HEK293 (cell line): ENCODE results near the gene DSTN.

Source experiments
- CTCF ChIP-seq: fragments of 450-650 bp; formaldehyde crosslinking; IDR thresholded peaks from 2 replicates; pipeline ENCODE4 v1.5.1; 2016; ENCODE audit warnings: missing biosample characterization, missing genetic modification characterization
- SALL2 ChIP-seq: fragments of 450-650 bp; formaldehyde crosslinking; IDR thresholded peaks from 2 replicates; pipeline ENCODE4 v1.5.0; 2017; ENCODE audit warnings: missing biosample characterization, mild to moderate bottlenecking, missing genetic modification characterization, borderline replicate concordance

- TF ChIP-seq CTCF (tag by site-specific recombination) (no peak), SALL2 (tag by site-specific recombination) (no peak)
These were observed 26.0 kb downstream of the DSTN start for GRCh38 chr20:17595856-17596255.
